Ishikawa (cell line): ENCODE results near the gene DUSP18.

Experiments used
- CEBPB ChIP-seq: IDR thresholded peaks from 2 replicates; pipeline ENCODE4 v1.6.1; 2012
- CREB1 ChIP-seq: IDR thresholded peaks from 2 replicates; pipeline ENCODE4 v1.6.1; 2012; ENCODE audit warnings: low read depth
- EGR1 ChIP-seq: IDR thresholded peaks from 2 replicates; pipeline ENCODE4 v1.6.1; 2012
- EP300 ChIP-seq: IDR thresholded peaks from 2 replicates; pipeline ENCODE4 v1.6.1; 2012; ENCODE audit warnings: borderline replicate concordance
- FOXM1 ChIP-seq: IDR thresholded peaks from 2 replicates; pipeline ENCODE4 v1.6.1; 2012; ENCODE audit warnings: low read depth, borderline replicate concordance
- NFIC ChIP-seq: IDR thresholded peaks from 2 replicates; pipeline ENCODE4 v1.6.1; 2012
- RAD21 ChIP-seq: IDR thresholded peaks from 2 replicates; pipeline ENCODE4 v1.6.1; 2012; ENCODE audit warnings: low read depth
- TAF1 ChIP-seq: IDR thresholded peaks from 2 replicates; pipeline ENCODE4 v1.6.1; 2012; ENCODE audit warnings: low read depth, mild to moderate bottlenecking
- TCF12 ChIP-seq: IDR thresholded peaks from 2 replicates; pipeline ENCODE4 v1.6.1; 2012; ENCODE audit warnings: low read depth
- TEAD4 ChIP-seq: IDR thresholded peaks from 2 replicates; pipeline ENCODE4 v1.6.1; 2012
- YY1 ChIP-seq: IDR thresholded peaks from 2 replicates; pipeline ENCODE4 v1.6.1; 2012; ENCODE audit warnings: low read depth
- ZBTB7A ChIP-seq: IDR thresholded peaks from 2 replicates; pipeline ENCODE4 v1.6.1; 2012; ENCODE audit warnings: low read depth
- TF ChIP-seq, protein P1 (sequence below): IDR thresholded peaks from 2 replicates; pipeline ENCODE4 v1.6.1; 2012; ENCODE audit warnings: low read depth, mild to moderate bottlenecking
- TF ChIP-seq, protein P2 (sequence below): IDR thresholded peaks from 2 replicates; pipeline ENCODE4 v1.6.1; 2012
- TF ChIP-seq, protein P3 (sequence below): IDR thresholded peaks from 2 replicates; pipeline ENCODE4 v1.6.1; 2012

Gene DUSP18

DNA sequence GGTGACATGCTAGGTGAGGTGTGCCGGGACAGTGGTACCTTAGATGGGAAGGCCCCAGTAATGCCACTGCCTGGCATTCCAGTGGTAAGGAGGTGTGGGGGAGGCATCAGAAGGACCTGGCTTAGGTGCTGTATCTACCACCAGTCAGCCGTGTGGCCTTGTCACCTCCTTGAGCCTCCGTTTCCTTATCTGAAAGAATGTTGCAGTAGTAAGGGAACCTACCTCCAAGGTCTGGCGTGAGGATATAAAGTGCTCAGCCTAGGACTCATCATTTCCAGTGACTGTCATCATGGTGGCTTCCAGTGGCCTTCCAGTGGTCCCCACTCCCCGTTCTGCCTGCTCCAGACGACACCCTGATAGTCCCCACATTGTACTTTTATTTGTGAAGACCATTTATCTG is 6.8 kb upstream of the DUSP18 start:
- no peak for TF ChIP-seq TCF12
- TF ChIP-seq, protein P1, sequence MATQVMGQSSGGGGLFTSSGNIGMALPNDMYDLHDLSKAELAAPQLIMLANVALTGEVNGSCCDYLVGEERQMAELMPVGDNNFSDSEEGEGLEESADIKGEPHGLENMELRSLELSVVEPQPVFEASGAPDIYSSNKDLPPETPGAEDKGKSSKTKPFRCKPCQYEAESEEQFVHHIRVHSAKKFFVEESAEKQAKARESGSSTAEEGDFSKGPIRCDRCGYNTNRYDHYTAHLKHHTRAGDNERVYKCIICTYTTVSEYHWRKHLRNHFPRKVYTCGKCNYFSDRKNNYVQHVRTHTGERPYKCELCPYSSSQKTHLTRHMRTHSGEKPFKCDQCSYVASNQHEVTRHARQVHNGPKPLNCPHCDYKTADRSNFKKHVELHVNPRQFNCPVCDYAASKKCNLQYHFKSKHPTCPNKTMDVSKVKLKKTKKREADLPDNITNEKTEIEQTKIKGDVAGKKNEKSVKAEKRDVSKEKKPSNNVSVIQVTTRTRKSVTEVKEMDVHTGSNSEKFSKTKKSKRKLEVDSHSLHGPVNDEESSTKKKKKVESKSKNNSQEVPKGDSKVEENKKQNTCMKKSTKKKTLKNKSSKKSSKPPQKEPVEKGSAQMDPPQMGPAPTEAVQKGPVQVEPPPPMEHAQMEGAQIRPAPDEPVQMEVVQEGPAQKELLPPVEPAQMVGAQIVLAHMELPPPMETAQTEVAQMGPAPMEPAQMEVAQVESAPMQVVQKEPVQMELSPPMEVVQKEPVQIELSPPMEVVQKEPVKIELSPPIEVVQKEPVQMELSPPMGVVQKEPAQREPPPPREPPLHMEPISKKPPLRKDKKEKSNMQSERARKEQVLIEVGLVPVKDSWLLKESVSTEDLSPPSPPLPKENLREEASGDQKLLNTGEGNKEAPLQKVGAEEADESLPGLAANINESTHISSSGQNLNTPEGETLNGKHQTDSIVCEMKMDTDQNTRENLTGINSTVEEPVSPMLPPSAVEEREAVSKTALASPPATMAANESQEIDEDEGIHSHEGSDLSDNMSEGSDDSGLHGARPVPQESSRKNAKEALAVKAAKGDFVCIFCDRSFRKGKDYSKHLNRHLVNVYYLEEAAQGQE = no peak
- no peak for TF ChIP-seq NFIC
- TF ChIP-seq EP300 = no peak
- no peak for TF ChIP-seq TEAD4
- no peak for TF ChIP-seq ZBTB7A
- TF ChIP-seq TAF1 = no peak
- no peak for TF ChIP-seq CEBPB
- TF ChIP-seq FOXM1 = no peak
- no peak for TF ChIP-seq EGR1
- TF ChIP-seq, protein P2, sequence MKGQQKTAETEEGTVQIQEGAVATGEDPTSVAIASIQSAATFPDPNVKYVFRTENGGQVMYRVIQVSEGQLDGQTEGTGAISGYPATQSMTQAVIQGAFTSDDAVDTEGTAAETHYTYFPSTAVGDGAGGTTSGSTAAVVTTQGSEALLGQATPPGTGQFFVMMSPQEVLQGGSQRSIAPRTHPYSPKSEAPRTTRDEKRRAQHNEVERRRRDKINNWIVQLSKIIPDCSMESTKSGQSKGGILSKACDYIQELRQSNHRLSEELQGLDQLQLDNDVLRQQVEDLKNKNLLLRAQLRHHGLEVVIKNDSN = no peak

DNA sequence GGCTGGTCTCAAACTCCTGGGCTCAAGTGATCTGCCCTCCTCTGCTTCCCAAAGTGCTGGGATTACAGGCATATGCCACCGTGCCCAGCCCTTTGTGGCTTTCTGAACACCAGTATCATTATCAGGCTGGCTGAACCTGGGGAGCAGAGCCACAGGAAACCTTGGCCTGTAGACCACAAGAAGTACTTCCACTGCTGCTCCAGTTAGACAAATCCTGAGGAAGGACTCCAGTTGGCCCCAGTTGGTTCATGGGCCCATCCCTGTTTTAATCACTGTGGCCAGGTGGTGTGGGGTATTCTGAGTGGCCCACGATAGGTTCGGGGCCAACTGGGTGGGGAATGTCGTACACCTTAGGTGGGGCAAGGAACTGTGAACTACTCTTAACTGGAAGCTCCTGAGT is 5.5 kb upstream of the DUSP18 start:
- no peak for TF ChIP-seq YY1
- TF ChIP-seq TEAD4 = no peak
- TF ChIP-seq TCF12 = no peak
- TF ChIP-seq TAF1 = no peak
- TF ChIP-seq, protein P3, sequence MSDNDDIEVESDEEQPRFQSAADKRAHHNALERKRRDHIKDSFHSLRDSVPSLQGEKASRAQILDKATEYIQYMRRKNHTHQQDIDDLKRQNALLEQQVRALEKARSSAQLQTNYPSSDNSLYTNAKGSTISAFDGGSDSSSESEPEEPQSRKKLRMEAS = no peak
- no peak for TF ChIP-seq FOXM1
- no peak for TF ChIP-seq CEBPB
- TF ChIP-seq, protein P2 = no peak
- no peak for TF ChIP-seq EGR1
- no peak for TF ChIP-seq CREB1
- TF ChIP-seq EP300 = no peak
- TF ChIP-seq, protein P1 = no peak
- TF ChIP-seq RAD21 = no peak
- TF ChIP-seq NFIC = no peak

DNA sequence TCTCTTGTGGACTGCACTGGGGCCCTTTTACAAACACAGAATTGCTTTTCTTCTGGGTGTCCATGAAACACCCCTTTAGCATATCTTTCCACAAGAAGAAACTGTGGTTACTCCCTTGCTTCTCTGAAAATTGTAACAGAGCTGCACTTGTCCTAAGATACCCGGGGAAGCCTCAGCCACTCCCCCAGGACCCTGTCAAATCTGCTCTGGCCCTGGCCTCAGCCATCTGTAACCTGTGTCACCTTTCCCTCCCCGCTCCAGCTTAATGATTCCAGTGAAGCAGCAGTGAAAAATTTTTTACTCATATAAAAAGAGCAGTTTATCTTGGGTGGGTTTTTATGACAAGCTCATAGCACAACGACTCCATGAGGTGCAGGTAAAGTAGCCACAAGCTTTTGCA is 3.4 kb upstream of the DUSP18 start:
- no peak for TF ChIP-seq TEAD4
- no peak for TF ChIP-seq TCF12
- TF ChIP-seq EP300 = no peak
- TF ChIP-seq, protein P2 = no peak
- no peak for TF ChIP-seq FOXM1
- no peak for TF ChIP-seq CEBPB
- TF ChIP-seq ZBTB7A = no peak
- TF ChIP-seq, protein P3 = no peak
- no peak for TF ChIP-seq NFIC
- TF ChIP-seq, protein P1 = no peak
- TF ChIP-seq CREB1 = no peak
- no peak for TF ChIP-seq YY1
- TF ChIP-seq TAF1 = no peak
- TF ChIP-seq EGR1 = no peak

DNA sequence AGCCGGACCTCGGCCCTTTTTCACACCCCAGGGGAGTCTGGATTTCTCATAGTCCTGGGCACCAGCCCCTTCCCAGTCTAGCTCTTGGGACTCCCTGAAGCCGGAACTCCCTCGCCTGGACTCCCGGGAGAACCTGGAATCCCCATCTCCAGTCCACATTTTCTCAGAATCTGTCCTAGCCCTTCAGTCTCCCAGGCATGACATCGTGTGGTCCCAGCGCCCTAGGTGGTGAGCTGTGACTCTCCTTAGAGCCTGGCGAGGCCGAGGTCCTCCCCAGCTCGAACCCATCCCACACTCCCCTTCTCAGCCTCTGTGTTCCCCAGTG is 673 bp upstream of the DUSP18 start:
- TF ChIP-seq YY1 (no peak), RAD21 (no peak), ZBTB7A (no peak), CEBPB (no peak), EGR1 (no peak), TEAD4 (no peak), CREB1 (no peak), EP300 (no peak), TAF1 (no peak), FOXM1 (no peak), TCF12 (no peak)
- TF ChIP-seq, protein P3 = no peak
- TF ChIP-seq, protein P1 = no peak
- TF ChIP-seq, protein P2 = no peak
